ENCODE data around the gene CES1. TPM values are rescaled to one million over a fixed set of nuclear protein-coding genes. Genes with fewer than 3 reads are reported as not detected.
"Not testable (repeated sequence)": the region's sequence is repeated elsewhere in the genome, so short reads cannot be mapped to it uniquely, and the experiment has no call there.

The CES1 gene
- polyA plus RNA-seq, 1 experiment, result 1.4 TPM

- Histone ChIP-seq H3K9me3 (ENCODE audit: control insufficient read depth, insufficient read depth, low read length) (no peaks in the 10 kb centered on the region), H3K4me3 (ENCODE audit: low read depth, low read length) (no peak overlapping the region), H3K27me3 (ENCODE audit: control insufficient read depth, insufficient read depth, low read length) (peaks cover 4% of the 10 kb centered on the region), H3K27ac (ENCODE audit: low read depth, low read length) (no peak overlapping the region)
- ChIA-PET CTCF (interaction anchor here (0.6 to 2.4 kb wide), 9 partner anchors 9 to 378 kb away, joined by 3 to 27 read pairs (median 3); partner anchors contain the start of gene CES1), POLR2A (no interaction called here)
- peak; percentile 69 for TF ChIP-seq CTCF (IDR thresholded peaks at IDR 0.05; ENCODE audit: low read depth, low read length)
- DNase-seq (ENCODE audit: low read depth, low spot score), result peak; percentile 10
Measured at GRCh38 chr16:55842369-55843104, 9.6 kb upstream of the CES1 start.

- no peak for DNase-seq (ENCODE audit: low read depth, low spot score)
- no peaks in the 10 kb centered on the region for H3K27me3 ChIP-seq (ENCODE audit: control insufficient read depth, insufficient read depth, low read length)
- ChIA-PET POLR2A (no interaction called here), CTCF (interaction anchor here (1.1 to 1.5 kb wide), 2 partner anchors 374 kb away, joined by 5 to 6 read pairs; no protein-coding TSS in a partner anchor)
- H3K4me3 ChIP-seq (ENCODE audit: low read depth, low read length), result no peak overlapping the region
- no peak overlapping the region for H3K27ac ChIP-seq (ENCODE audit: low read depth, low read length)
- H3K9me3 ChIP-seq (ENCODE audit: control insufficient read depth, insufficient read depth, low read length), result no peaks in the 10 kb centered on the region
- TF ChIP-seq CTCF (IDR thresholded peaks at IDR 0.05; ENCODE audit: low read depth, low read length), result no peak
Measured at GRCh38 chr16:55839115-55839514, 6.2 kb upstream of the CES1 start.

GRCh38 chr16:55836158-55836611 is 3.3 kb upstream of the CES1 start:
- no peaks in the 10 kb centered on the region for H3K9me3 ChIP-seq (ENCODE audit: control insufficient read depth, insufficient read depth, low read length)
- CTCF ChIA-PET, result no interaction called here
- POLR2A ChIA-PET, result no interaction called here
- no peak overlapping the region for H3K27ac ChIP-seq (ENCODE audit: low read depth, low read length)
- no peak for DNase-seq (ENCODE audit: low read depth, low spot score)
- peaks cover 2% of the 10 kb centered on the region for H3K27me3 ChIP-seq (ENCODE audit: control insufficient read depth, insufficient read depth, low read length)
- H3K4me3 ChIP-seq (ENCODE audit: low read depth, low read length), result no peak overlapping the region
- TF ChIP-seq CTCF (IDR thresholded peaks at IDR 0.05; ENCODE audit: low read depth, low read length), result no peak

- no peak for TF ChIP-seq CTCF (IDR thresholded peaks at IDR 0.05; ENCODE audit: low read depth, low read length)
- CTCF ChIA-PET, result no interaction called here
- Histone ChIP-seq H3K27me3 (ENCODE audit: control insufficient read depth, insufficient read depth, low read length) (peaks cover 2% of the 10 kb centered on the region), H3K9me3 (ENCODE audit: control insufficient read depth, insufficient read depth, low read length) (no peaks in the 10 kb centered on the region), H3K27ac (ENCODE audit: low read depth, low read length) (no peak overlapping the region), H3K4me3 (ENCODE audit: low read depth, low read length) (no peak overlapping the region)
- no peak for DNase-seq (ENCODE audit: low read depth, low spot score)
- POLR2A ChIA-PET, result no interaction called here
Measured at GRCh38 chr16:55835581-55835980, 2.7 kb upstream of the CES1 start.

GRCh38 chr16:55835173-55835572 is 2.3 kb upstream of the CES1 start:
- CTCF ChIA-PET; DNase-seq (ENCODE audit: low read depth, low spot score); H3K4me3 ChIP-seq (ENCODE audit: low read depth, low read length); H3K9me3 ChIP-seq (ENCODE audit: control insufficient read depth, insufficient read depth, low read length); H3K27ac ChIP-seq (ENCODE audit: low read depth, low read length); H3K27me3 ChIP-seq (ENCODE audit: control insufficient read depth, insufficient read depth, low read length); POLR2A ChIA-PET: not testable (repeated sequence)
